DOHH2 (cell line): ENCODE measurements around the gene RHBDL3.

Experiments
- CTCF ChIP-seq: fragments of 200-600 bp; sonication (generic); IDR thresholded peaks from one replicate; pipeline ENCODE4 v1.5.1; 2014; ENCODE audit warnings: antibody characterized with exemption, mild to moderate bottlenecking, low read depth, low read length; ENCODE audit not compliant: poor library complexity, severe bottlenecking
- EZH2phosphoT487 ChIP-seq: fragments of 200-600 bp; sonication (generic); IDR thresholded peaks from 2 replicates; pipeline ENCODE4 v1.6.1; 2017; ENCODE audit warnings: borderline replicate concordance, mild to moderate bottlenecking, antibody characterized with exemption, low read length, moderate library complexity, mixed read lengths

- TF ChIP-seq CTCF = no peak
- no peak for TF ChIP-seq EZH2phosphoT487
These were observed 90.7 kb downstream of the RHBDL3 start for GRCh38 chr17:32356378-32356743.
